Stimulated activated CD4-positive, alpha-beta T cell treated with anti-CD3 and anti-CD28 coated beads, Interleukin-15, amount 100 ng/mL, for 1 hour (primary cell): ENCODE results near the gene RAD18.

ENCODE experiments used
- DNase-seq, 2 donors: peaks; one replicate each; pipeline ENCODE4 v3.0.0-alpha.2; 2020; ENCODE audit warnings: low read depth in 1 of 2, low spot score in 1 of 2

The RAD18 gene

DNA sequence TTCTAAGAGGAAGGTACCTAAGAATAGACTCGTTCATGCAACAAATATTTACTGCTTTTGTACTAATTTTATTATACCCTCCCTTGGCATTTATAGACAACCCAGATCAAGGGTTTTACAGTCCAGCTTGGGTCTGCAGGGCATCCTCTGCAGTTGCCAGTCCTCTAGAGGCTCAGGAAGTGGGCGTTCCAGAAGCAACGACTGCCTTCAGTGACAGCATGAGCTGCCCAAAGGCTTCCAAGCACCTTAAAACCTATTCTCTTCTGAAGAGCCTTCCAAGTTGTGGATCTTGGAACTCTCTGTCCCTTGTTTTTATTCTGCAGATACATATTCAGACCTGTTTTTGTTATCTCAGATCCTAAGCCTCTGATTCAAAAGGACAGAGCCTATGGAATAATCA, 95.6 kb downstream of the RAD18 start:
- no peak for DNase-seq

DNA sequence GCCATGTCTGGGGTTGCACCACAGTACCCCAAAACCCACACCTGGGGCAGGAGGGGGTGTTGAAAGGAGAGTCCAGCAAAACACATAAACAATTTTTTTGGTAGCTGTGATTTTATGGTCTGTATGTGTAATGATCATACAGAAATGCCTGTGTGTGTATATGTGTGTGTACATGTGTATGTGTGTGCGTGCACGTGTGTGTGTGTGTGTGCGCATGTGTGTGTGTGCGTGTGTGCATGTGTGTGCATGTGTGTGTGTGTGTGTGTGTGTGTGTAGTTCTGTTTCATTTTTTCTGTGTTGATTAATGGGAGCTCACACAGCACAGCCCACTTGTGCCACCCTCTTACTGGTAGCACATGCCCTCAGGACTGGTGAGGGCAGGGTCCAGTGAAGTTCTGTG, 97.6 kb downstream of the RAD18 start:
- DNase-seq: no peak

DNA sequence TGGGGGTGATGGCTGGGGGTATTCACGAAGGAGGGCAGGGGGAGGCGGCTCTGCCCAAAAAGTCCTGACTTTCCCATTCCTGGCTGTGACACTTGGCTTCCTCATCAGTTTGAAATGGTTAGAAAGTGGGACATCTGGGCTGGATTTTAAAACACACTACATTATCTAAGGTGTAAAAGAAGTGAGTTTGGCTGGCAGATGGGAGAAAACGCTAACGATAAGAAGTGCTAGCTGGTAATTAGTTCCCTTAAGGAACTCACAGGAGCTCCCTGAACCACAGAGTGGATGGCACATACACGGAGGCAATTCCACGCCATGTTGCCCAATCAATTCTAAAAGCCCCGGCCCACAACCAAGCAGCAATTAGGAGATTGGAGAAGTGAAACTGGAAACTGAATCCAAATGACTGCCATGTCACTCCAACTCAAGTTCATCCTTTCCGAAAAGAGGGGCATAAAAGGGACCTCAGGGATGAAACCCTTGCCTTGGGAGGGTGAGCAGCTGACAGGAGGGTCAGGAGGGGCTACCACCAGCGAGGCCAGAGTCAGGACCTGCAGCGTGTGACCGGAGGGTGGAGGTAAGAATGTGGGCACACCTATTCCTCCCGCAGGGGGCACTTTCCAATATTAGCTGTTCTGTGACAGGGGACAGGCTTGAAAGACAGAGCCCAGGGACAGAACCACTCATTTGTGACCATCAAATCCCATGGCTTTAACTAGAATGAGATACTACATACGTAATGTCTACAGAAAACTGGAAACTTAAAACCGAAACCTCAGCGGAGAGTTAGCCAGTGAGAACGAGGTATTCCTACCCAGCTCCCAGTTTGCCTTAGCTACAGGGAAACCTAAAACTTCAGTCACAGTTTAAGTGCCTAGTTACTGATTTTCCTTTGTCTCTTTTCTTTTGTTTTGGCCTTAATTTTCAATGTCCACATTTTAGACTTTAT, 98.6 kb downstream of the RAD18 start:
- no peak for DNase-seq

DNA sequence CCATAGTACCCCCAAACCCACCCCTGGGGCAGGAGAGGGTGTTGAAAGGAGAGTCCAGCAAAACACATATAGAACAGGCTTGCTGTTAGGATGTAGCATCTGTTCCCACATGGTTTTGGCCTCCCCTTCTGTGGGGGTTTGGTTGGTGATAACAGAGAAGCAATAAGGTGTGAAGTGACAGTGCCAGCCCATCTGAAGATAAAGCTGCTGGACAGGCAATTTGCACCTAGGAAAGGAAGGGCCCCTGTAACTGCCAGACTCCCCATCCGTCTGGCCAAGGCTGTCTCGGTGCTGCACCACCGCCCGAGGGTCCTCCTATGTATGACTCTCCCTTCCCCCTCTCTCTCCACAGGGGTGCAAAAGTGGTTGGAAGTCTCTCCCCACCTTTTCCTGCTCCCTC, 99.4 kb downstream of the RAD18 start:
- no peak for DNase-seq

DNA sequence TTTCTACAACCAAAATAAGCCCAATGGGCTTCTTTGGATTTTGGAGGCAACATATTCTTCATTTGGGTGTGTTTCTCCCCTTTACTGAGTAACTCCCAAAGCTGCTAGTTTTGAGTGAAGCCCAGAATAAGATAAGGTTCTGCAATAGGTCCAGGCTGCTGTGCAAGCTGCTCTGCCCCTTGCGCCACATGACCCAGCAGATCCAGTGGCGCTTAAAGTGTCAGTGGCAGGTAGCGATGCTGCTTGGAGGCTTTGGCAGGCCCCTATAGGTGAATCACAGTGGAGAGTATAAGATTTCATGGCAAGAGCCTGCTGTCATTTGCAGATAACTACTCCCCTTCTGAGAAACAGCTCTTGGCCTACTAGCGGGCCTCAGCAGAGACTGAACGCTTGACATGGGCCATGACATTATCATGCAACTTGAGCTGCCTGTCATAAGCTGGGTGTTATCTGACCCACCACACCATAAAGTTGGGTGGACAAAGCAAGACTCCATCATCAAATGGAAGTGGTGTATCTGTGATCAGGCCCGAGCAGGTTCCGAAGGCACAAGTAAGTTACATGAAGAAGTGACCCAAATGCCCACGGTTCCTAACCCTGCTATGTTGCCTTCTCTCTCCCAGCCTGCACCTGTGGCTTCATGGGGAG, 105.4 kb downstream of the RAD18 start:
- no peak for DNase-seq

DNA sequence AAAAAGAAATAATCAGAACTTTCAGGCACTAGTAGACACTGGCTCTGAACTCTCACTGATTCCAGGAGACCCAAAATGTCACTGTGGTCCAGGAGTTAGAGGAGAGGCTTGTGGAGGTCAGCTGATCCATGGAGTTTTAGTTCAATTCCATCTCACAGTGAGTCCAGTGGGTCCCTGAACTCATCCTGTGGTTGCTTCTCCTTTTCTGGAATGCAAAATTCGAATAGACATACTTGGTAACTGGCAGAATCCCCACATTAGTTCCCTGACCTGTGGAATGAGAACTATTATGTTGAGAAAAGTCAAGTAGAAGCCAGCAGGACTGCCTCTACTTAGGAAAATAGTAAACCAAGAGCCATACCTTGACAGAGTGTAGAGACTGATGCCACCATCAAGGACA, 106.6 kb downstream of the RAD18 start:
- no peak for DNase-seq

DNA sequence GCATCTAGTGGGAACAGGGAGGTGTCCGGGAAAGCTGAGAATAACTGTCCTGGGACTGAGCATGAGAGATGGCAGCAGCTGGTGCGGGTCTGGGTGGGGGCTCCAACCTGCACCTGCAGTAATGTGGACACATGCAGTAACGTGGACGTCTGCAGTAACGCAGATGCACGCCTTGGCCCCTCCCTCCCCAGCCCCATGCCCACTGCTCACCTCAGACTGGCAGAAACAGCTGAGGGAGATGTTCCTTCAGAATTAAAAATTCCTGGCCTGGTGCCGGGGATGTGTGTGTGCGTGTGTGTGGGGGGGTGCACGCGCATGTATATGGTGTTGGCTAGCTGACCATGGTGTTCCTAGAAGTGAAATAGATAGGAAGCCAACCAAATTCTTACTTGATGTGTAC, 107.2 kb downstream of the RAD18 start:
- DNase-seq: no peak

DNA sequence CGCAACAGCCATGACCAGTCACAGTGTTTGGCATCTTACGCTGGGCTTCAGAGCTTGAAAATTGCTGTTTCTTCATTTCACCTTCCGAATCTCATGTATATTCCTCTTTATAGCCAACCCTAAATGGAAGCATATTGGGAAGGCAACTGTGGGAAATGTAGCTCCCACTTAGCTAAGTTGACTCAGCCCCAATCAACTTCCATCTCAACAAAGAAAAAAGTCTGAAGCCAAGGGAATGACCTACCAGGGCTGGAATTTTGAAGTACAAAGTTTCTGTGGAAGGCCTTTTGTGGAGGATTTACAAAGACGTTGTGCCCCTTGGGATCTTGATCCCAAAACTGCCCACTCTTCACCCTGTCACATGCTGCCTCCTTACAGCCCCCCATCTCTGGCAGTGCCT, 108.6 kb downstream of the RAD18 start:
- no peak for DNase-seq

DNA sequence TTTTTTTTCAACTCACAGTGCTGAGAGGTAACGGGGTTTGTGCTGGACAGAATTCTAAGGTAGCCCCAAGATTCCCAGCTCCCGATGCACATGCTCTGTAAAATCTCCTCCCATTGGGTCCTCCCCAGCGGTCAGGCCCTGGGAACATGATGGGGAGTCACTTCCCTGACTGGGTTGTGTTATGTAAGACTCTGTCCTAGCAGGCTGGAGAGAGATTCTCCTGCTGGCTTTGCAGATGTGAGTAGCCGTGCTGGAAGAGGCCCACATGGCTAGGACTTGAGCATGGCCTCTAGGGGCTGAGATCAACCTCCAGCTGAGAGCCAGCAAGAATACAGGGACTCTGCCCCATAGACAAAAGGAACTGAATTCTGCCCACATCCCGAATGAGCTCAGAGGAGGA, 110.2 kb downstream of the RAD18 start:
- no peak for DNase-seq

DNA sequence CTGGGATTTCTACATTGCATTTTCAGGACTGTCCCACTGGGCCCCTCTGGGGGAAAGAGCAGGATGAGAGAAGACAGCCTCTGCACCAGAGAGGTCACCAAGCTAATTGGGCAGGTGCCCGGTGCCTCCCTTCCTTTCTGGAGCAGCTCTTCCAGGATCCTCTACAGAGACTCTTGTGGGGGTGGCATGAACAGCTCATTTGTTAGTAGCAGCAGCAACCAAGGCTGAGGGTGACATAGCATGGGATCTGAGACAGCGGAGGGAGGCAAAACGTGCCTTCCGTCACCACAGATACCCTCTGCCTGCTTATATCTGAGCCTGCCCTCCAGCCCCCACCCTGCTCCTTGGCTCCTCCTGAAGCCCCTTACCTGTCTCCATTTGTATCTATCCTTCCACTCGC, 110.8 kb downstream of the RAD18 start:
- DNase-seq: no peak

DNA sequence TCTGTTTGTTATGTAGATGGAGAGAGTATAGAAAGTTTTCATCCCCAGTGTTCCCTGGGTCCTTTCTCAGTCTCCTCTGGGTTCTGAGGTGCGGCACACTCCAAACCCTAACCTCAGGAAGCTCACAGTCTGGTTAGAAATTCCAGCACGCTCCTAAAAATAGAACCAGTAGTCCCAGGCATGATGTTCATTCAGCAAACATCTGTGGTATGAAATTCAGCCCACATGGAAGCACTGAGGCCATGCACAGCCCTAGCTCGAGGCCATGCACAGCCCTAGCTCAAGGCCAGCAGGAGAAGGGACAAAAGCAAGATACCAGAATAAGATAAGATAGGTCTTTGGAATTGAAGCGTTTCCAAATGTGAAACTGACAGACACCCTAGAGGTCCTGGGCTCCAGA, 111.6 kb downstream of the RAD18 start:
- no peak for DNase-seq

DNA sequence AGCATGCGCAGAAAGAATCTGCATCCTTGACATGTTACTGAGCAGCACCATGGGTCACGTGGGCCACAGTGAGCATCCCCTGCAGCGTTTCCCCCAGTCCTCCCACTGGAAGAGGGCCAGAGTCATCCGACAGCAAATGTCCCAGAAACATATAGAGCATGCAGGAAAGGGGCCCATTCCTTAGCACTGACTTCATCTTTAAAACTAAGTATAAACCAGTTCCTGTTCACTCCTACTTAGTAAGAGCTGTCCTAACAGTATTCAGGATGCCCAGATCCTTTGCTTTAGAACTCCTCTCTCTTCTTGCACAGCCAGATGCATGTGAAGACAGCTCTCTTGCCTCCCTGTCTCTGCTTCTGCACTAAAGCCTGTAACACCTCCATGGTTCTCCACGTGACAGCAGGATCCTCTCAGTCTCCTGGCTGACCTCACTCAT, 114.6 kb downstream of the RAD18 start:
- DNase-seq: no peak

DNA sequence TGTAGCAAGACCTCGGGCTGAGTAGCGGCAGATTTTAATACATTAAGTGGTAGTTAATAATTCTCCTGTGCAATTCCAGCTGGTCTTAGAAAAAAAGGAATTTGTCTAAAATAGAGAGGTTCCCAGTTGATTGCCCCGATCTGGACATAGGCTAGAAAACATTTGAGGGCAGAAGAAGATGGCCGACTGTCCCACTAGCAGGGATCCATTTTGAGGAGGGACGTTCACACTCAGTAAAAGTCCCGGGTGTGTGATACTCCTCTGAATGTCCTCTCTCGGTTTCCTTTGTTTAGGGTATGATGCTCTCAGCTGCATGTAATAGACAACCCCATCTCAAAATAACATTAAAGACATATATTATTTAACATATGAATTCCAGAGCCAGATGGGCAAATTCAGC, 116.0 kb downstream of the RAD18 start:
- no peak for DNase-seq

DNA sequence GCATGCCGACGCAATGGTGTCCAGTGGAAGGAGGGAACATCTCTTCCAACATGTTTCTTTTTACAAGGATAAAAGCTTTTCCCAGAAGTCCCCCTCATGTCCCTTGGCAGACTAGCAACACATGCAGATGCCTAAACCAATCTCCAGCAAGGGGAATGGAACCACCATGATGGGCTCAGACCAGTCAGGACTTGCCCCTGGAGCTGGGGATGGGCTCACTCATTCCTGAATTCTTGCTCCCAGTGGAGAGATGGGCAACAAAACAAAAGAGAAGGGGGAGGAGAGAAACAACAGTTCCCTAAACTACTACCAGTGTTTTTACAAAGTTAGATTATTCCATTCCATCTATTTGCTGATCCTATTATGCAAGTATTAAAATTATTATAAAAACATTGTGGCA, 117.1 kb downstream of the RAD18 start:
- no peak for DNase-seq

DNA sequence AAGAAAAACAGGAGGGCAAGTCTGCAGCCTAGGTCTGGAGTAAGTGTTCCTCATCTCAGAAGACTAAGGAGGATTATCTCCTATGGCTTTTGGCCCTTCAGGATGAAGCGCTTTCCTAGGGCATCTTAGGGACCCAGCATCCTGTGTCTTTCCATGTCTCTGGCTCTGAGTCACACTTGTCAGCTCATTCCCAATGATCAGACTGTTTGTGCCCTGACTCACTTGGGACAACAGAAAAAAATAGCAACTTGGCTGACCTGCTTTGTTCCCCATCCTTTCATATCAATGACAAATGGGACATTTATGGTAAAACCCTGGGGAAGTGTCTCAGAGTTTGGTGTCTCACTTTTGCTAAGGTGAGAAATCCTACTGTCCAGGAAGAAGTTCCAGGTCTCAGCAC, 117.6 kb downstream of the RAD18 start:
- DNase-seq: no peak

DNA sequence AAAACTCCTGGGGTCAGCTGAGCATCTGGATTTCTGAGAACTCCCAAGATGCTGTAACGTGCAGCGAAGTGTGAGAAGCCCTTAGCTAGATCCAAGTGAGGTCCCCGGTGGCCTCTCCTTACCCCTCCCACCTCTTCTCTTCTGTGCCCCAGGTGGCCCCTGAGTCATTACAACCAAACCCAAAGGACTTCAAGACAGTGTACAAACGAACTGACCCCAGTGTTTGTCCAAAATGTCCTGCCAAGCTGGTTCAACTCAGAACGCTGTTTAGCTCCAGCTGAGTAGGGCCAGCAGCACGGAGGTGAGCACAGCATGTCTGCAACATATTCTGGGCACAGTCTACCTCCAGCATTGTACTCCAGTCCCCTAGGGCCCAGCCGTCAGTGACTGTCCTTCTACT, 119.9 kb downstream of the RAD18 start:
- no peak for DNase-seq

DNA sequence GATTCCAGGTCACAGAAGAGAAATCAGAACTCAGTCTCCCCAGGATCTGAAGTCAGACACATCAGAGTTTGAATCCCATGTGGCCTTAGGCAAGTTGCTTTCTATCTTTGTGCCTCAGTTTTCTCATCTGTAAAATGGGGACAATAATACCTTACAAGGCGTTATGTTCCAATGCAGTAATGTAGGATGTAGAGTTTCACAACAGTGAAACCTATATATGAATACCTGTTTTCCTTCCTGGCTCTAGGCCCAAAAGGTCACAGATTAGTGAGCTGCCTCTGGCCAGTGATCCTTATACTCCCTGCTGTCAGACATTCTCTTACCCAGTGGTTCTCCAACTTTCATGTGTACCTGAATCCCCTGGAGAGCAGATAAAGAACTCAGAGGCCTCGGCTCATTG, 121.0 kb downstream of the RAD18 start:
- no peak for DNase-seq

DNA sequence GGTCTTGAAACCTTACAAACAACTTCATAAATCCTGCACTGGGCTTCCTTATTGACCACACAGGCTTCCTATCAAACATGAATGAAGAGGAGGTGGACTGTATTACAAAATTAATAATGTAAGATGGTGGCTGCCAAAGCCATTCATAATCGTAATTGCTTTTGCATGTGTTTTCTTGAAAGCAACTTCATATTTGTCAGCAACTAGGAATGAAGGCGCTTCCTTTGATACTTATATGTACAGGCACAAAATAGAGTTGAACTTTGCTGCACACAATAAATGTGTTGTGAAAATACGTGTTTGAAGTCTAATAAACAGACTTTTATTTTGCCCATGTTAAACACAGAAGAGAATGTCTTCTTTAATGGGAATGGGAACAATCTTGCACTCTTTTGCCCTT, 121.8 kb downstream of the RAD18 start:
- DNase-seq: no peak

DNA sequence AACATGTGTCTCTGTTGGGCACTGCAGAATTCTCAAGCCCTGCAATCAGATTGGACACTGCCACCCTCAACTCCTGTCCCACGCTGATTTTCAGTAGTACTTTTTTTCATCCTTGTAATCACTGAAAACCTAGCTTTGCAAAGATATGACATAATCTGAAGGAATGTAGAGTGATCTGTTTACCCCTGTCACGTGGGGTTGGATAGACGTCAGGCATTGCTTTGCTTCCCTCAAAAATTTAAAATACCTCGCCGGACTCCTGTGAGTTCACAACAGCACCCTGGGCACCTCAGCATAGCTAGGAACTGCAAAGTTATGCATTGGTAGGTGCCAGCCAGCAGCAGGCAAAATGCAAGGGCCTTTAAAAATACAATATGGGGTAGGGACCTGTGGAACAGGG, 122.7 kb downstream of the RAD18 start:
- no peak for DNase-seq

DNA sequence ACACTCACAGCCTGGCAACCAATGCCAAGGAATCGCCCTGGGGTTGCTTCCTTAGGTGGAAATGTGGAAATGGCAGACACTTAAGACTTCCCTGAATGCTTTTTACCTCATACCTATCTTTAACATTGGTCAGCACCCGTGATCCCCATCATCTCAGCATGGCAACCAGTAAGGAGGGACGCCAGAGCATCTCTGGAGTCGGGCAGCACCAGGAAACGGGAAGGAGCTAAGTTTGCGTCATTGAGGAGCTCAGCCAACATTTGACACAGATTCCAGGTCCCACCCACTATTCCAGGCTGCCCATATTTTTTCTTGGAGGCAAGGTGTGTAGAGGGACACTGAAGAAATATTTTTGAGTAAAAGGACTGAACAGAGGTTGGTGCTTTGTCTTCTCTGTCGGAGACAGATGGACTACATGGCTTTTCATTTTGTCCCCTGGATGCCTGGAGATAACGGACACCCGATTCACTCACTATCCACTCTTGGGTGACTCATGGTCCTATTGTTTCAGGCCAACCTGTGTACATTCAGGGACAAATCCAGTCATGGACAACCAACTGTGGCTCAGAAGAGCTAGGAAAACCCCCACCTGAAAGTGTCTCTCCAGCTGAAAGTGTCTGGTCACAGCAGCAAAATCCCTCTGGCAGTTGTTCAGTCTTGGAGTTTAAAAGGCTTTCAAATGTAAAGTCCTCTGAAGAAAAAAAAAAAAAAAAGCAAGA, 123.5 kb downstream of the RAD18 start:
- no peak for DNase-seq

DNA sequence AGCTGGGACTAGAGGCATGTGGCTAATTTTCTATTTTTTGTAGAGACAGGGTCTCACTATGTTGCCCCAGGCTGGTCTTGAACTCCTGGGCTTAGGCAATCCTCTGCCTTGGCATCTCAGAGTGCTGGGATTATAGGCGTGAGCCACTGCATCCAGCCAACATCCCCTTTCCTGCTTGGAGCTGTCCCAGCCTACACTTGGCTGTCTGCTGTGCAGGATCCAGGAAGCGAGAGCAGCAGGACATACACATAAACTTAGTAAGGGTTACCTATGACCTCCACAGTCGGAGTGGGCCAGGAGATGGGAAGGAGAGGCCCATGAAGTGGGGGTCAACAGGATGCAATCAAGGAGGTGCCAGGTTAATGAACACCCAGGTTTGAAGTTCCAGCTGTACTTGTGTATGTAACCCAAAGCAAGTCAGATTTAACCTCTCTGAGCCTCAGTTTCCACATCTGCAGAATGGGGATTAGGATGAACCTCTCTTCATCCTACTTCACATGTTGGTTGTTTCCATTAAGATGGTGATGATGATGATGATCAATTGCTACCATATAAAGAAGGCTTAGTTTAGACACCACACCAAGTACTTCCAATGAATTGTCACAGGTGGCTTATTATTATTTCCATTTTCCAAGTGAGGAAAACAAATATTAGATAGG, 124.4 kb downstream of the RAD18 start:
- DNase-seq: no peak

DNA sequence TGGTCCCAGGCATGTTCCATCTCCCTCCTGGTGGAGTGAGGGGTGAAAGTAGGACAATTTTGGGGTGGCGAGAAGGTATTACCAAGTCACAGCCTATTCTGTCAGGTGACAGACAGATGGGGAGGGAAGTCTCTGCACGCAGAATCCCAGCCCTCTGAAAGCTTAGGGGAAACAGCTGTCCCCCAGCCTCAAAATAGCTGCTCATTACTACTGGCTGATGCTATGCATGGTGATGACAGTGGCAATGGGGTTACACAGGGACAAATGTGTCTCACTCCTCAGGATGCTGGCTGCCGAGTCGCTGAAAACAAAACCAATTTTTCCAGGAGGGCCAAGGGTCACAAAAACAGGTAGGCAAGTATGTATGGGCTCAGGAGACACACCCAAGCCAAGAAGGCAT, 125.0 kb downstream of the RAD18 start:
- DNase-seq: no peak
